ENCODE measurements around the gene PTPA. TPM values are rescaled to one million over a fixed set of nuclear protein-coding genes. Genes with fewer than 3 reads are reported as not detected.

The PTPA gene
- total and polyA plus RNA-seq, 10 of the 15 experiments (the other 5 are each of a cell fraction or from before 2014, with no cell fraction given), result 1.6 to 111 (median 55.1) TPM

- no peak; the same call in 1 of the 2 replicates for TF ChIP-seq MLLT1 (IDR thresholded peaks at IDR 0.05)
- peak; percentile 42; the same call in 1 of the 2 replicates for TF ChIP-seq SPI1 (IDR thresholded peaks at IDR 0.05; ENCODE audit: borderline replicate concordance, insufficient read depth, low read depth, low read length)
- no peak for TF ChIP-seq HSF1 (IDR thresholded peaks at IDR 0.05; ENCODE audit: low read depth, low read length)
- no peak for TF ChIP-seq NFYA (IDR thresholded peaks at IDR 0.05; ENCODE audit: borderline replicate concordance, low read depth, low read length)
- TF ChIP-seq CTCF (IDR thresholded peaks at IDR 0.05 in 2 of 3, conservative IDR thresholded peaks at IDR 0.05 in 1 of 3; ENCODE audit: control insufficient read depth in 2 of 3, extremely low read depth in 1 of 3, insufficient read depth in 1 of 3, low read depth in 3 of 3, low read length in 3 of 3), result peak; percentile 78 to 91 (median 91)
- TF ChIP-seq CREB1 (IDR thresholded peaks at IDR 0.05; ENCODE audit: low read depth), result 0 out of 2 replicates have a peak, but pooled peaks have one; percentile 19
- peak; percentile 72 for TF ChIP-seq HDGF (IDR thresholded peaks at IDR 0.05)
- TF ChIP-seq DPF2 (IDR thresholded peaks at IDR 0.05), result no peak
- peak; percentile 90 for TF ChIP-seq ZNF687 (IDR thresholded peaks at IDR 0.05)
- peak; percentile 60; the same call in 1 of the 2 replicates for TF ChIP-seq YY1 (IDR thresholded peaks at IDR 0.05; ENCODE audit: low read depth, low read length)
- no peak for TF ChIP-seq TCF12 (IDR thresholded peaks at IDR 0.05; ENCODE audit: low read depth, low read length)
- TF ChIP-seq RAD51 (IDR thresholded peaks at IDR 0.05), result no peak
- TF ChIP-seq MXI1 (IDR thresholded peaks at IDR 0.05; ENCODE audit: low read depth, low read length), result peak; percentile 65; the same call in 1 of the 2 replicates
- TF ChIP-seq SMC3 (IDR thresholded peaks at IDR 0.05; ENCODE audit: borderline replicate concordance, low read length), result peak; percentile 90
- TF ChIP-seq PAX8 (IDR thresholded peaks at IDR 0.05), result no peak
- TF ChIP-seq RCOR1 (conservative IDR thresholded peaks at IDR 0.05; ENCODE audit: low read depth, low read length), result no peak
- TF ChIP-seq BCL3 (IDR thresholded peaks at IDR 0.05; ENCODE audit: borderline replicate concordance, insufficient read depth, low read depth, low read length, poor library complexity, severe bottlenecking), result no peak
- peak in 1 of 2 experiments; percentile 35; a peak in 1 of 4 replicates for TF ChIP-seq BHLHE40 (IDR thresholded peaks at IDR 0.05; ENCODE audit: borderline replicate concordance in 1 of 2, low read depth in 2 of 2, low read length in 1 of 2)
Observed at GRCh38 chr9:129139233-129139992, 28.2 kb downstream of the PTPA start (continued).
